Osteoblast (primary cell): ENCODE measurements around the gene BAIAP2. TPM values are rescaled to one million over a fixed set of nuclear protein-coding genes. Genes with fewer than 3 reads are reported as not detected.
A peak's percentile ranks its signal among the peaks of the same experiment; 100 is the strongest.

ENCODE experiments used
- DNase-seq: peaks from one replicate; pipeline ENCODE4 v3.0.0; 2011; ENCODE audit warnings: low spot score, mixed read lengths; ENCODE audit not compliant: insufficient read length; ENCODE audit errors: missing footprints
- H2AFZ ChIP-seq: 2 replicates; pipeline ENCODE4 v1.6.0; 2011; ENCODE audit warnings: mild to moderate bottlenecking, low read length
- H3K27ac ChIP-seq: 2 replicates; pipeline ENCODE4 v1.5.1; 2011; ENCODE audit warnings: mild to moderate bottlenecking, low read depth, low read length, moderate library complexity
- H3K27me3 ChIP-seq: 2 replicates; pipeline ENCODE4 v1.6.0; 2012; ENCODE audit warnings: mild to moderate bottlenecking, control low read depth, inconsistent platforms, low read length, moderate library complexity; ENCODE audit not compliant: insufficient read depth
- H3K36me3 ChIP-seq: 2 replicates; pipeline ENCODE4 v1.5.1; 2011; ENCODE audit warnings: mild to moderate bottlenecking, low read length, control low read depth, moderate library complexity; ENCODE audit not compliant: insufficient read depth
- H3K4me1 ChIP-seq: 2 replicates; pipeline ENCODE4 v1.5.1; 2011; ENCODE audit warnings: mild to moderate bottlenecking, low read length, control low read depth, moderate library complexity; ENCODE audit not compliant: insufficient read depth
- H3K4me2 ChIP-seq: 2 replicates; pipeline ENCODE4 v1.6.0; 2011; ENCODE audit warnings: mild to moderate bottlenecking, low read length; ENCODE audit not compliant: insufficient read depth
- H3K4me3 ChIP-seq: fragments of 200-600 bp; sonication (generic); 3 replicates; pipeline ENCODE4 v1.5.1; 2012; ENCODE audit warnings: mild to moderate bottlenecking, low read length, inconsistent platforms; ENCODE audit not compliant: insufficient read depth
- H3K79me2 ChIP-seq: 2 replicates; pipeline ENCODE4 v1.6.0; 2012; ENCODE audit warnings: mild to moderate bottlenecking, low read length, control low read depth, inconsistent platforms; ENCODE audit not compliant: insufficient read depth
- H3K9me3 ChIP-seq: 2 replicates; pipeline ENCODE4 v1.5.1; 2011; ENCODE audit warnings: low read depth, low read length, control low read depth
- H4K20me1 ChIP-seq: 2 replicates; pipeline ENCODE4 v1.6.0; 2012; ENCODE audit warnings: mild to moderate bottlenecking, low read length, control low read depth; ENCODE audit not compliant: insufficient read depth
- total RNA-seq: library from RNA; depleted of rRNA; stranded (reverse); fragments of >200 nt; gene quantifications from 2 replicates; pipeline ENCODE4 v1.2.3, GENCODE V29; 2012
- TF ChIP-seq, protein P1 (sequence below): IDR thresholded peaks from 2 replicates; pipeline ENCODE4 v1.5.1; 2011; ENCODE audit warnings: mild to moderate bottlenecking, low read depth, low read length, moderate library complexity; ENCODE audit errors: extremely low read depth

Gene BAIAP2
- total RNA-seq, 1 donor, result 15.6 TPM

DNA sequence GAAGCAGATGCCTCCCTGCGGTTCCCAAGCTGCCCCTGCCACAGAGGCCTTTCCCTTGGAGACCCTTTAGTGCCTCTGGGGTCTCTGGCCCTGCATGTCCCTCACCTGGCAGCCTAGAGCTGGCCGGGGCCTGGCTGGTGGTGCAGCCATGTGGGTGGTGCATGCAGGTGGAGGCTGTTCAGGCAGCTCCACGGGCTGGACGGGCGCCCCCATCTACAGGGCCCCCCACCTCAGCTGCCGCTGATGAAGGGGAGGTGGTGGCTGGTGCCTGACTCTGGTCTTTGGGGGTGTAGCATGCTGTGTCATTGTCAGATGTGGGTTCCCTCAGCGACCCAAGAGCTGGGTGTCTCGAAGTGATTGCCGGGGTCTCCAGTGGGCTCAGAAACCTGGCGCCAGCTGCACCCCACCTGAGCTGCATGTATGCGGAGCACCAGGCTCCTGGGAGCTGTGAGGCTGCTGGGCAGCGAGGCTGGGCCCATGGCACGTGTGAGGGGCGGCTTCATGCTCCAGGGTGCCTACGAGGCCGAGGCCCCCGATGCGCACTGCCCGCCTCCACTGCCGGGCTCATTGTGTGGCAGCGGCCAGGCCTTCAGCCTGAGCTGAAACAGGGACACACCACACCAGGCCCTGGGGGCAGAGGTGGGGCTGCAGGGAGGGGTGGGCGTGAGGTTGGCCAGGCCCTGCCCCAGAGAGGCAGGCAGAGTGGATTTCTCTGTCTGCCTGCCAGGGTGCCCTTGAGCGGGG is 57.0 kb downstream of the BAIAP2 start:
- Histone ChIP-seq H3K4me1 (peaks cover 26% of the 10 kb centered on the region), H3K79me2 (no peaks in the 10 kb centered on the region), H3K9me3 (no peaks in the 10 kb centered on the region), H3K4me3 (no peak overlapping the region), H3K27me3 (no peaks in the 10 kb centered on the region), H3K36me3 (peaks cover 2% of the 10 kb centered on the region), H3K4me2 (no peak overlapping the region), H4K20me1 (no peaks in the 10 kb centered on the region), H2AFZ (no peak overlapping the region), H3K27ac (no peak overlapping the region)
- DNase-seq, result no peak
- TF ChIP-seq, protein P1, sequence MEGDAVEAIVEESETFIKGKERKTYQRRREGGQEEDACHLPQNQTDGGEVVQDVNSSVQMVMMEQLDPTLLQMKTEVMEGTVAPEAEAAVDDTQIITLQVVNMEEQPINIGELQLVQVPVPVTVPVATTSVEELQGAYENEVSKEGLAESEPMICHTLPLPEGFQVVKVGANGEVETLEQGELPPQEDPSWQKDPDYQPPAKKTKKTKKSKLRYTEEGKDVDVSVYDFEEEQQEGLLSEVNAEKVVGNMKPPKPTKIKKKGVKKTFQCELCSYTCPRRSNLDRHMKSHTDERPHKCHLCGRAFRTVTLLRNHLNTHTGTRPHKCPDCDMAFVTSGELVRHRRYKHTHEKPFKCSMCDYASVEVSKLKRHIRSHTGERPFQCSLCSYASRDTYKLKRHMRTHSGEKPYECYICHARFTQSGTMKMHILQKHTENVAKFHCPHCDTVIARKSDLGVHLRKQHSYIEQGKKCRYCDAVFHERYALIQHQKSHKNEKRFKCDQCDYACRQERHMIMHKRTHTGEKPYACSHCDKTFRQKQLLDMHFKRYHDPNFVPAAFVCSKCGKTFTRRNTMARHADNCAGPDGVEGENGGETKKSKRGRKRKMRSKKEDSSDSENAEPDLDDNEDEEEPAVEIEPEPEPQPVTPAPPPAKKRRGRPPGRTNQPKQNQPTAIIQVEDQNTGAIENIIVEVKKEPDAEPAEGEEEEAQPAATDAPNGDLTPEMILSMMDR, result no peak

DNA sequence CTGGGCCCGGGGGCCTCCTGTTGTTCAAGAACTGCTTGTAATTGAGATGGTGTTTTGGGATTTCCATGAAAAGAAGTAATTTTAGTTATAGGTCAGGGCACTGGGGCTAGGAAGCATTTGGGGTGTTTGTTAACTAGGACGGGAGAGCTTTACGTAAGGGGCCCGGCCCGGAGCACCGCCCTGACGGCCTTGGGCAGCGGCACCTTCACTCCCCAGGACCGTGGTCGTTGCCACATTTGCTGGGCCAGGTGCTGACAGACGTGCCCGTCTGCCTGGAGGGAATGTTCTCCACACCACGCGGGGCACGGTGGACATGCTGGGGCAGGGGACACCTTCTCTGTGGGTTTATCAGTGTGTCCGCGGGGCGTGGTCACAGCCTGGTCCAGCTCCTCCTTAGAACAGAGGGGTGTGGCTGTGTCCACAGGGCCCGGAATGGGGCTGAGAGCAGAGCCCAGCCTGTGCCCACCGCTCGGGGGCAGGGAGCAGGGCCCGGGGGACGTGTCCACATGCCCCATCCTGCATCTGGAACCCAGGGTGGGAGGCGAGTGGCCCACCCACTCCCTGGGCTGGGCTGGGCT is 57.7 kb downstream of the BAIAP2 start:
- no peaks in the 10 kb centered on the region for H3K27me3 ChIP-seq
- peaks cover 32% of the 10 kb centered on the region for H3K4me1 ChIP-seq
- H3K27ac ChIP-seq, result no peak overlapping the region
- H3K9me3 ChIP-seq, result no peaks in the 10 kb centered on the region
- H3K36me3 ChIP-seq, result no peaks in the 10 kb centered on the region
- H3K4me2 ChIP-seq, result no peak overlapping the region
- TF ChIP-seq, protein P1, result no peak
- H3K4me3 ChIP-seq, result no peak overlapping the region
- no peak for DNase-seq
- H2AFZ ChIP-seq, result no peak overlapping the region
- H3K79me2 ChIP-seq, result no peaks in the 10 kb centered on the region
- H4K20me1 ChIP-seq, result no peaks in the 10 kb centered on the region

DNA sequence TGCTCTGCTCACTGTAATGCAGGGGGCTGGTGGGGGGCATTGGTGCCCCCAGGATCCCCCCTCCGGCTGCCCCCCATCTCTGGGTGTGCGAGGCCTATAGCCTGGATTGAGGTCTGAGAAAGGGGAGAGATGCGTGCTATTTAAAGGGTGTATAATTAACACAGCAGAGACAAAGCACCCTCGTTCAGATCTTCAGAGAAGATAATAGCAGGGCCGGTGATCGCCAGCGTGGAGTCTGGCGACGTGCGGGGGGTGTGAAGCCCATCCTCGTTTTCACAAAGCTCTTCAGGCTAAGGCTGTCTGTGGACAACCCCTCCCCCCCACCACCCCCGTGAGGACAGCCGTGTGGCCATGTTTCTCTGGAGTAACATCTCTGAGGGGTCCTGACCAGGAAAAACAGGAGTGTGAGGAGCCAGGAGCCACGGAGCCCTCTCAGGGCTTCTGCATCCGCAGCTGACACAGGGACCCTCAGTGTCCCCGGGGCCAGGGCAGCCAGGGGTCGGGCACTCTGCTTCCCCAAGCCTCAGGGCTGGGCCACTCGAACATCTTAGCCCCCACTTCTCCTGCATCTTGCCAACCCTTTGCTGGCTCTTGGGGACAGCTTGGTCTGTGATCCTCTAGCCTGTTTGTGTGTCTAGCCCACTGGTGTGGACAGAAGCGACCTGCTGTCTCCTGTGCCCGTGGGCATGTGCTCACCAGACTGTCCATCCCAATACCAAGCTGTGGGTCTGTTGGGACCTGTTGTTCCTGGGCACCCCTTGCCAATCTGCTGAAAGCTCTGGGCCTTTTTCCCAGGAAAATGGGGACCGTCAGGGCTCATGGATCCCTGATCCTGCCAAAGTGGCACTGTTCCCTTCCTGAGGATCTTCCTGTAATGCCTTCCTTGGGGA is 58.9 kb downstream of the BAIAP2 start:
- Histone ChIP-seq H3K79me2 (no peaks in the 10 kb centered on the region), H3K27ac (peak overlapping the region; percentile 89), H3K4me1 (peaks cover 42% of the 10 kb centered on the region), H3K4me3 (no peak overlapping the region), H2AFZ (no peak overlapping the region), H3K9me3 (no peaks in the 10 kb centered on the region), H3K4me2 (peak overlapping the region; percentile 51), H3K27me3 (no peaks in the 10 kb centered on the region), H4K20me1 (no peaks in the 10 kb centered on the region), H3K36me3 (no peaks in the 10 kb centered on the region)
- TF ChIP-seq, protein P1, result no peak
- DNase-seq, result no peak
